NCI-H748 (cell line): ENCODE data around the gene ZCCHC24.

Source experiments
- DNase-seq: peaks from one replicate; lab custom pipeline; 2025; ENCODE audit not compliant: unreplicated experiment; lab: John Stamatoyannopoulos, UW

The ZCCHC24 gene

DNA sequence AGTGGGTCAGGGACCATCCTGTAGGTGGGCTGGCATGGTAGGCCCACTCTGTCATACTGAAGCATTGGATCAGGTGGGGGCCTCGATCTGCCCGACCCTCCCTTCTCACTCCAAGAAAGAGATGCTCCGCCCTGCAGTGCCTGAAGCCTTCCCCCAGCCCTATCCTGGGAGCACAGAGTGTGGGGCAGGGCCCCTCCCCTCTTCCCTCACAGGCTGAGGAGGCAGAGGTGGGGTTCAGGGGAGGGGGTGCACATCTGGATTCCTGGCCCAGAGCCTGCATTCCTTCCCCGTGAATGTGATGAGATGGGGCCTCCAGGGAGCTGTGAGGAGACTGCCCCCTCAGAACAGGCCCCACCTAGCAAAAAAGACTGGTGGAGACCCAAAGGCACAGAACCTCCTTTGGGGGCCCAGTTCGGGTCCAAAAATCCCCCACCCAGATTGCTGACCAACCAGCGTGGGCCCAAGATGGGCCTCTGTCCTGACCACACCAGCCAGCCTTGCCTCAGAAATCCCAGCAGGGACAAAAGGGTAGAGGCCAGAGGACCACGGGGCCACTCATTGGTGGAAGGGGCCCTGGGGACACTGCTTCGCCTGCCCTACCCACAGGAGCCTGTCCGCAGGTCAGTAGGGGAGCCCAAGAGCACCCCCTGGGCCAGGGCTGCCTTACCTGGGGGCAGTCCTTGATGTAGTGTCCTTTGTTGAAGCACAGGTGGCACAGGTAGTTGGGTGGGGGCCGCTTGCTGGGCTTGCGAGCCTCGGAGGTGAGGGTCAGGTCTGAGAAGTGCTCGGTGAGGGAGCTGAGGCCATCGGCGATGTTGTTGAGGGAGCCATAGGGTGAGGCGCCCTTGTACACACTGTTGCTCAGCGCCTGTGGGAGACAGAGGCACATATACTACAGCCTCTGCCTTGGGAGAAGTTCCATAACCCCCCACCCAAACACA lies 13.3 kb downstream of the ZCCHC24 start:
- DNase-seq = no peak

DNA sequence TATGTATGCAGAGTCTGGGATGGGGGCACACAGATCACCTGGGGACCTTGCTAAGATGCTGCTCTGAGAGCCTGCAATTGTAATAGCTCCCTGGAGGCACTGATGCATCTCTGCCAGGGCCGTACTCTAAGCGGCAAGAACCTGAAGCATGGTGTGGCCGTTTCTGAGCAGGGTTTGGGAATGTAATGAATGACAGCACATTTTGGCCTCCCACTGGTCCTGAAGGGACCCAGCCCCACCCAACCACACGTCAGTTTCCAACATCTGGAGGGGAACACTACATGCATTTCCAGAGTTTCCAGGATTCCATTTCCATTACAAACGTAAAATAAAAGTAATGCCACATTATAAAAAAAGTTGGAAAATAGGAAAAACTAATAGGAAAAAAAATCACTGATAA lies 14.0 kb downstream of the ZCCHC24 start:
- no peak for DNase-seq

DNA sequence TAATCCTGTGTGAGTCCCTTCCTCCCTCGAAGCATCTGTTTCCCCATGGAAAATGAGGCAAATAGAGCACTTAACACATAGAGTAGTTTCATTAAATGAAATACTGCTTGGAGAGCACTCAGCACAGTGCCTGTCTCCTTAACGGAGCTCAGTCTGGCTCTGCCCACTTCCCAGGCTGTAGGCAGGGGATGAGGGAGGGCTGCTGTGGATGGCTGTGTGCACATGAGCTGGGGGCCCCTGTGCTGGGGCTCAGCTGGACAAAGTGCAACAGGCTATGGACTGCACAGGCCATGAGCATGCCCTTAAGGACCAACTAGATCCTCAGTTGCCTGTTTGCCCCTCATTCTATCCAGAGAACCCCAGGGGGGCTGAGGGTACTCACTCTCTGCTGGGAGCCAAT lies 14.5 kb downstream of the ZCCHC24 start:
- DNase-seq = no peak

DNA sequence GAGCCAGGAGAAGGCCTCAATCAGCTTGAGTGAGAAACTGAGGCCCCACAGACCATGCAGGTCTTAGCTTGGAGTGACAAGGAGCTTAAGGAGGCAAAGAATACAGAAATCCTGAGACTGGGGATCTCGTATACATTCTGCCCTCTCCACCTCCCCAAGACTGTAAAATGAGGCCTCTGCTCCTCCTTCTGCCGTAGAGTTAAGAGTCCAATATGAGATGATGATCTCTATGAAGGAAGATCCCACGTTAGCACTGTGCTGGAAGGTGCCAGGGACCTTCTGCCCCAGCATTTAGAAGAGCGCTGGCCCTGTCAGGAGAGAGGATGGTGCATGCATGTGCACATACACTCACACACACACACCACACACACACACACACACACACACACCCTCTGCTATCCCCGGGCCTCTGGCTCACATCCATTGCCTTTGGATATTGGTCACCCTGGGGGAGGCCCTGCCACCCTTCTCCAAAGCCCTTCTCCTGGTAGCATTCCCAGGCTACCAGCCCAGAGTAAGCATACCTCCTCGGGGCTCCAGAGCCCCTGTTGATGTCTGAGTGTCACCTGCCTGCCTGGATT lies 15.0 kb downstream of the ZCCHC24 start:
- DNase-seq = no peak

DNA sequence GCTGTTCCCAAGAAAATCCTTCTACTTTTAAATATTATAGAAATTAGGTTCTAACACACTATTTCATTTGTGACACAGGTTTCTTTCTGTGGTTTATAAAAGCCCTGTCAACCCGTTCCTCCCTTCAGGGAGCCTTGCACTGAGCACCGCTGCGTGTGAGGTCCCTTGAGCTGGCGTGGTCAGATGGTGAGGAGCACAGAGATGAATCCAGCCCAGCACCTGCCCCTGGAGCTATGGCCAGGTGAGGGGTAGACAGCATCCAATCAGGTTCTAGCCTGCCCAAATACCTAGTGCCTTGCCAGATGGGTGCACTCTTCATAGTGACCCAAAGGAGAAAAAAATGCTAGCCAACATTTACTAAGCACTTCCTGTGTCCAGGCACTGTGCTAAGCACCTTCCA lies 15.7 kb downstream of the ZCCHC24 start:
- no peak for DNase-seq

DNA sequence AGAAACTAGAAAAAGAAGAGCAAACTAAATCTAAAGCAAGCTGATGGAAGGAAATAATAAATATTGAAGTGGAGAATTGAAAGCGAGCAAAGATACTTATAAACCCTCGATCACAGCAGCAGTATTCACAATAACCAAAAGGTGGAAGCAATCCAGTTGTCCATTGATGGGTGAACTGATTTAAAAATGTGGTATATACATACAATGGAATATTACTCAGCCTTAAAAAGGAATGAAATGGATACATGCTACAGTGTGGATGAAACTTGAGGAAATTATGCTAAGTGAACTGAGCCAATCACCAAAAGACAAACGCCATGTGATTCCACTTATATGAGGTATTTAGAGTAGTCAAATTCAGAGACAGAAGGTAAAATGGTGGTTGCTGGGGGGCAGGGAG lies 17.5 kb downstream of the ZCCHC24 start:
- DNase-seq = no peak

DNA sequence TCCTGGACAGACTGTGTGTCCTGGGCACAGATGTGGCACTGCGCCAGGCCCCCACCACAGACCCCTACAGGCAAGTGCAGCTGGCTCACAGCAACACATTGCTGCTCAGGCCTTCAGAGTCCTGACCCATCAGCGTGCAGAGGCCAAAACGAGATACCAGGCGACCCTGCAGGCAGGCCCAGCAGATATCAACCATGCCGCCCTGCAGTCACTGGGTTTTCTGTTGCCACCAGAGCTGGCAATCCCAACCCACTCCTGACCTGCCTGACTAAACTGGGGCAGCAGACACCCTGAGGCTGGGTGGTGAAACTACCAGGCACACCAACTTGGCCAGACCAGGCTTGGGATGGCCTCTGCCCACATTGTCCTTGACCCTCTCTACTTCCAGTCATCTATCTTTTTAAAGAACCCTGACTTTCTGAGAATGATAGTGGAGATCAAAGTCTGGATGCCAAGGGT lies 20.3 kb downstream of the ZCCHC24 start:
- no peak for DNase-seq

DNA sequence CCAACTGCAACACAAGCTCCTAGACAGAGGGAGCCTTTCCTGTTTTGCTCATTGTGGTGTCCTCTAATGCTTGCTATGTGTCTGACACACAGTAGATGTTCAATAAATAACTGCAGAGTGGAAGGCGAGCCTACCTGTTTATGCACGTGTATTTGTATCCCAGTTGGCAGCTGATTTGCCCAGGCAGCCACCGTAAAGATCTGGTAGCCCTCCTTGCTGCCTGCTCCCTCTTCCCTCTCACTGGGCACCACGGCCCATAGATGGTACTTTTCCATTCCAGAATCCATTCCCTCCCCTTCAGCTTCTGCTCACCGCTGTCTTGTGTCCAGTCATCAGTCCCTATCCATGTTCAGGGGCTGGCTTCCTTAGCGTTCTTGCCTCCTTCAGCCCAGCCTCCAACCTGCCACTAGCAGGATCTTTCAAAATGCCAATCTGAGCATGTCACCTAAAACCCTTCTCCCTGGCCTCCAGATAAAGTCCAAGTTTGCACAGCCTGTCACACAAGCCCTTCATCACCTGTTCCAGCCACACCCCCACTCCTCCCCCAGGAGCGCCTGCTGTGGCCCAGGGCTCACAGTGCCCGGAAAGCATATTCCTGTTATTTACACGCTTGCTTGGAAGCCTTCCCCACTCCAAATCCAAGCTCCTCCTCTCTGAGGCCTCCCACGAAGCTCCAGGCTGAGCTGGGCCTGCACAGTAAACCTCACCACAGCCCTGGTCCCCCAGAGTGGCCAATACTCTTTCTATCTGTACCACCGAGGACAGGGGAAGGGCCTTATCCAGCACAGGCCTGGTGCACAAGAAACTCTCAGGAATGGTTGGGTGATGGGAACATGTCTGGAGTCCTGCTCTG lies 21.0 kb downstream of the ZCCHC24 start:
- no peak for DNase-seq

DNA sequence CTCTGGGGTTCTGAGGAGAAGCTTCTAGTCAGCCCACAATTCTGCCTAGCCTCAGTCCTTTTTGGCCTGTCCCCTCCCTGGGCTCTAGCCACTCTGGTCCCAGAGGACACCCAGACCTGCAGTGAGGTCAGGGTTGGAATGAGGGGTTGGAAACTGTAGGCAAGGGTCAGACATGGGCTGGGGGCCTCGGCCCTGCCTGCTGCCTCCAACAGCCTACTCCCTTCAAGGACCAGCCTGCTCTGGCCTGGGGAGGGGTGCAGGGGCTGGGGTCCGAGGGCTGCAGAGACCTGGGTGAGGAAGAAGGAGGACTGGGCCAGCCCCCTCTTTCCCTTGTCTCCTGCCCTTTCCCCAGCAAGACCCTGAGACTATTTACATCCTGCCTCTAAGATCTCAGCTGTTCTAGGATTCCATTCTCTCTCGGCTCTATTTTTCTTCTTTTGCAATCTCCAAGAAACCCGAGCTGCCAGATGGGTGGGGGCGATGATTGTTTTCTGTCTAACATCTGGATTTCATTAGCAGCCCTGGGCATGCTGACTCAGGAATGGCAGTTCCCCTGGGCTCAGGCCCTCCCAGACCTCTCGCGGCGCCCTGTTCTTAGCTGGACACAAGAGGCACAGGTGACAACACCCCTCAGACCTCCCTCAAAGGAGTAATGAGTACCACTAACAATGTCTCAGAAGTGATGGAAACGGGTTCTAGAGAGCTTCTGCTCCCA lies 23.1 kb downstream of the ZCCHC24 start:
- no peak for DNase-seq

DNA sequence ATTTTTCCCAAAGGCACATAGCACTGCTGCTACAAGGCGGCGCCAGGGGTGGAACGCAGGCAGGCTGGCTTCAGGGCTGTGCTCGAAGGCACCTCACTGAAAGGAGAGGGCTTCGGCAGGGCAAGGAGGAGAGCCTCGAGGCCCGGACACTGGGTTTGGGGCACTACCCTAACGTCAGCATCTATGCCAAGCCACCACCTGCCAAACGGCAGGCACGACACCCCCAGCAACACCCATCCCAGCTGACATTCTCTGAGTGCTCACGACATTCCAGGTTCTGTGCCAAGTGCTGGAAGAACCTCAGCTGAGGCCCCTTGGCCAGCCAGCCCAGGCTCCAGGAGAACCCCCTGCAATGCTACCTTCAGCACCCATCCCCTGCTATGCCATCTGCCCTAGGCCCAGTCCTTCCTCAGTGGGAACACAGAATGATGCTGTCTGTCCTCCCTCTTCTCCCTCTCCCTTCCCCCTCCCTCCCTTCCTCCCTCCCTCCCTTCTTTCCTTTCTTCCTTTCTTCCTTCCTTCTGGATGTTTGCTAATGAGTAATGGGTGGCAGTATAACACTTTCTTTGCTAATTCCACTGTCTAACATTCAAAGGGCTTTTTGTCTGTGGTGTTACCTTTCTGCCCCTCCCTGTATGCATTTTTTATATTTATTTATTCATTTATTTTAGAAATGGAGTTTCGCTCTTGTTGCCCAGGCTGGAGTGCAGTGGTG lies 24.3 kb downstream of the ZCCHC24 start:
- no peak for DNase-seq

DNA sequence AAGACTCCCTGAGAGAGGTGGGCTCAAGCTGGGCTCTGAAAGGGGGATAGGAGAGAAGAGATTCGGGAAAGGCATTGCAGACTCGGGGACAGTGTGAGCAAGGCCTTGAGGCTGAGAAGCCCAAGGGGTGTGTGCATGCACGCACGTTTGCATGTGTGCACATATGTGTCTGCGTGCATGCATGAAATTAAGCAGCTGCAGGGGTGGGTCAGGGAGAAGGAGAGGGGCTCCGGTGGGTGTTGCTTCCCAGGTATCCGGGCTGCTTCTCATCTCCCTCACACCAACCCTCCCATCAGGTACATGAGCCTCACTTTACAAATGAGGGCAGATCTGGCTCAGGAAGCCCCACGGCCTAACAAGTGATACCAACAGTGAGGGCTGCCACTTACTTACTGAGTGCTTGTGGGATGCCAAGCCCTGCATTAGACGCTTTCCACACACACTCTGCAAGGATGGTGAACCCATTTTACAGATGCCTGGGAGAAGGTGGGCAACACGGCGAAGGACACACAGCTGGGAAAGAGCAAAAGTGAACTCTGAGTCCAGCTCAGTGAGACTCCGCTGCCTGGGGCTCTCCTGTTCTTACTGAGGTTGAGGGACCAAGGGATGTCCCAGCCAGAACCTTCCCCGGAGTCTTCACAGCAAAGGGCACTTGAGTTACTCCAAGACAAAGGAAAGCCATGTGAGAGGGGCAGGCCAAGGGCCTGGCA lies 26.4 kb downstream of the ZCCHC24 start:
- no peak for DNase-seq

DNA sequence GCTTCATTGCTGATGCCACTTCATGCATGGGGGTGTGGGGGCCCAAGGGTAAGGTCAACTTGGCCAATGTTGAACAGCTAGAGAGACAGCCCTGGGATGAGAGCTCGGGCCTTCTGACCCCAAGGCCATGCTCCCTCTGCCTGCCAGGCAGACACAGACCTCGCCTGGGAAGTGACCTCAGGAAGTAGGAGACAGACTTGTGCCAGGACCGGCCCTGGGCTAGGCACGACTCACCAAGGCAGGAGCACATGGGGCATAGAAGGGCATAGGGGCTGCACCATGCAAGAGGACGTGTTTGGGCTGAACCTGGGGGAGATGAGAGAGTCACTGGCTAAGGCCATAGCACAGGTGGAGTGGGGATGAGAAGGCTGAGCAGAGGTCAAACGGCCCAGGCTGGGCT lies 27.1 kb downstream of the ZCCHC24 start:
- no peak for DNase-seq

DNA sequence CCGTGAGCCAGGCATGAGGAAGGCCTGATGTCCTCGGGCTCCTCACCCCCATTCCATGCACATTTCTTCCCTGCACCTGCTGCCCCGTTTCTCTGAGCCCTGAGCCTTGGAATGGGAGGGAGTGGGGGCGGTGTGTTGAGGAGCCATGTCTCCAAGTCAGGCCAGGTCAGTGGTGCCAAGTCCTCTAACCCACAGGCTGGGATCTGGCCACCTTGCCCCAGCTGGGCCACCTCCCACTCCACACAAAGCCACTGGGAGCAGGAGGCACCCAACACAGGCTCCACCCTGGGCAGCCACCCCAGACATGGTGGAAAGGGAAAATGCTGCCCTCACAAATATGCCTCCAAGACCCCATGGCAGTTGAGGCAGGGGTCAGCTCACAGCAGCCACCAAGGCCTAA lies 27.7 kb downstream of the ZCCHC24 start:
- no peak for DNase-seq

DNA sequence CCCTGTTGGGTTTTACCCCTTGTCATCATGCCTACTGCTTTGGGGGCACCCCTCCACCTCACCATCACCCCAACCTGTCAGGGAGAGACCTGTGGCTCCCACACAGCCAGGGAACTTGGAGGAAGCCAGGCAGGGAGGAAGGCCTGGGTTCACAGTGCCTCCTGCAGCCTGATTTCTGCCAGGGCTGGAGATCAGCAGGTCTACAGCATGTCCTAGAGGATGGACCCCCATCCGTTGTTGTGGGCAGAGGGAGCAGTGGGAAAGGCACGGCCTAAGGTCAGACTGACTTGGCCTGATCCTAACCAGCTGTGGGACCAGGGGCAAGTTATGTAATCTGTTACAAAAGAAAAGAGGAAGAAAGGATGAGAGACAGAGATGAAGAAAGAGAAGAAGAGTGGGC lies 28.2 kb downstream of the ZCCHC24 start:
- no peak for DNase-seq

DNA sequence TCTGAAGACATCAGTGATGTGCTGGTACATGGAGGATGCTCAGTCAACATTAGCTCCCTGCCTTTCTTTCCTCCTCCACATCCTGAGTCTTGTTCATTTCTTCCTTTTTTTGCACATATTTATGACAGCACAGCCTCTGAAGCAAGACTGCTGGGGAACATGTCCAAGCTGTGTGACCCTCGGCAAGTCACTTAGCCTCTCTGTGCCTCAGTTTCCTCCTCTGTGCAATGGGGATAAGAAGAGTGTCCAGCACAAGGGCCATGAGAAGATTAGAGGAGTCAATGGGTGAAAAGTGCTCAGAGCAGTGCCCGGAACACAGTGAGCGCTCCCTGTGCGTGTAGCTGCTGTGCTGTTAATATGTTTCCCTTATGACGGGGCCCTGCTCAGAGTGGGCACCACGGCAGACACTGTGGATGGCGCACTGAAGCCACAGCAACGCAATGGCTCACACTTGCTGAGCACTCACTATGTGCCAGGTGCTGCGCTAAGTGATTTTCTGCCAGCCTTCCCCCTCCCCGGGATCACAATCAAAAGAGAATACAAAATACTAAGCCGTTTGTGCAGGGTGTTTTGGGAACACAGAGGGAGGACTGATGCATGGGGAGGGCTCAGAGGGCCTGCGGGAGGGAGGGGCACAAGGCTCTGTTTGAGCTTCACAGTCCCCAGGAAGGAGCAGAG lies 28.7 kb downstream of the ZCCHC24 start:
- no peak for DNase-seq

DNA sequence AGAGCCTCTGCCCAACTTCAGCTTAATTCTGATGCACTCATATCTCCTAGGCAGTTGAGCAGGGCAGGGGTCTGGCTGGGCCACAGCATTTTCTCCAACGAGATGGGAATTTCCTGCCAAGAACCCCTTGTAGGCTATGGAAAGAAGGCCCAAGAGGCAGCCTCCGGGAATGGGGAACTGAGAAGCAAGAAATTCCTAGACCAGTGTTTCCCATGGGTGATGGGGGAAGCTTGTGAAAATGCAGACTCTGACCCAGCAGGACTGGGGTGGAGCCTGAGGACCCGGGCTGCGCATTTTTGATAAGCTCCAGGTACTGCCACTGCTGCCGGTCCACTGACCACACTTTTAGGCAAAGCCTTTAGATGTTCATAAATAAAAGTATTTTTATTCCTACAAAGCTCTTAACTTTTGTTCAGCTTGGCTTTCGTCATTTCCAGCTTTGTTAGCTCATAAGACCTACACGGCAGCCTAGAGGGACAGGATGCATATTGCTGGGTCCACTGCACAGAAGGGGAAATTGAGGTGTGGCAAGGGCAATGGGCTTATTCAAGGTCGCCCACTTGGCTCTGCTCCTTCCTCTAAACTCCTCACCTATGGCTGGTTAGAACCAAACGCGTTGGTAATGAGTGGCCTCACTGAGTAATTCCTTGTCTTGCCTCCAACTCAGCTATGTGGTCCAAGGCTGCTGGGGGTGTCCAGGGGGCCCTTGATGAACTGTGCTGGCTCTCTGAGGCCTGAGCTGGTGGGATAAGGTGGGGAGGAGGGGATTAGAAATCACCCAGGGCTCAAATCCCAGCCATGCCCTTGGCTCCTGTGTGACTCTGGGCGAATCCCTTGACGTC lies 29.5 kb downstream of the ZCCHC24 start:
- DNase-seq = no peak

DNA sequence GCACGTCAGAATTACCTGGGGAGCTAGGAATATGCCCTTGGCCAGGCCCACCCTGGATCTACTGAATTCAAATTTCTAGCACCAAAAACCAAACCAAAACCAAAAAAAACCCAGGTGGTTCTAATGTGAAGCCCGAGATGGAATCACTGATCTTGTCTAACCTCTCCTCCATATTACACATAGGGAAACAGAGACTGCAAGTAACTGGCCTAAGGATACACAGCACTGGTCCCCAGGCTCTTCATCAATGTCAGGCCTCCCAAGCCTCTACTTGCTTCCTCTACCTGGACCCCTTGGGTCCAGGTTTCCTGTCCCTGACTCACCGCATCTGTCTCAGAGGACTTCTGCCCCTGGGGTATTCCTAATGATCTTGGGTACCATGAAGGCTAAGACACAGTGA lies 30.7 kb downstream of the ZCCHC24 start:
- no peak for DNase-seq

DNA sequence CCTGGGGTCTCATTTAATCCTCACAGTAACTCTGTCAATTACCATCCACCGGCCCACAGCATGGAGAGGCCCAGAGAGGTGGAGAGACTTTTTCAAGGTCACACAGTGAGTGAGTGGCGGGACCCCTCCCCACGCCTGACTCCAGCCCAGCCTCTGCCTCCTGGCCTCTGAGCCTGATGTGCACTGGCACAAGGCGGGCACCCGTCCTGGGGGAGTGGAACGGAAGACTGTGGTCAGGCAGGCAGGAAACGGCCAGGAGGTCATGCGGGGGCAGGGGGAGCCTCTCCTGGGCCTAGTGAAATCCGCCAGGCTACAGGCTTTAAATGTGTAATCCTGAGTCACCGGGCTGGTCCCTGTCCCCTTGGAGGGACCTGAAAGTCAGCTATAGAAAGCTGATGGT lies 32.2 kb downstream of the ZCCHC24 start:
- DNase-seq = no peak
